H1 (cell line): ENCODE results near the gene FKRP. TPM values are rescaled to one million over a fixed set of nuclear protein-coding genes. Genes with fewer than 3 reads are reported as not detected.

ENCODE experiments used
- CTCF ChIA-PET: fragments of 300-600 bp; sonication (Branson Sonifier 250); formaldehyde crosslinking; loops from one replicate; lab custom pipeline; 2021; ENCODE audit not compliant: partially characterized antibody; lab: Charles Lee
- POLR2A ChIA-PET: fragments of 300-600 bp; sonication (Branson Sonifier 250); formaldehyde crosslinking; loops from one replicate; lab custom pipeline; 2021; ENCODE audit warnings: inconsistent platforms; ENCODE audit not compliant: partially characterized antibody; lab: Charles Lee
- DNase-seq, 2 experiments: peaks; one replicate each; pipeline versions ENCODE4 v3.0.0 to v3.0.0-alpha.2; 2010 to 2022; ENCODE audit warnings: low spot score in 2 of 2, low read depth in 1 of 2, mixed read lengths in 1 of 2
- FAIRE-seq: peaks from 2 replicates; lab custom pipeline; 2011; peaks lifted over from hg19 to GRCh38; lab: Jason Lieb, UNC
- H2AFZ ChIP-seq: 2 replicates; pipeline ENCODE4 v1.8.1; 2012; ENCODE audit warnings: low read length, inconsistent platforms
- H2AK5ac ChIP-seq: 2 replicates; pipeline ENCODE4 v1.6.1; 2013; ENCODE audit warnings: low read depth, low read length
- H2BK120ac ChIP-seq: replicated peaks from 2 replicates; pipeline ENCODE3; 2013; ENCODE audit warnings: low read depth, low read length, inconsistent platforms
- H2BK12ac ChIP-seq: 2 replicates; pipeline ENCODE4 v1.6.1; 2013; ENCODE audit warnings: low read depth, low read length
- H2BK15ac ChIP-seq: 2 replicates; pipeline ENCODE4 v1.6.1; 2013; ENCODE audit warnings: low read length
- H2BK20ac ChIP-seq: 2 replicates; pipeline ENCODE4 v1.6.1; 2013; ENCODE audit warnings: low read length
- H2BK5ac ChIP-seq: 2 replicates; pipeline ENCODE4 v1.6.1; 2013; ENCODE audit warnings: low read depth, low read length
- H3K14ac ChIP-seq: 2 replicates; pipeline ENCODE4 v1.6.1; 2013; ENCODE audit warnings: inconsistent platforms; ENCODE audit not compliant: insufficient read length
- H3K18ac ChIP-seq: 2 replicates; pipeline ENCODE4 v1.6.1; 2013; ENCODE audit warnings: low read length; ENCODE audit errors: extremely low read depth
- H3K23ac ChIP-seq: 2 replicates; pipeline ENCODE4 v1.6.1; 2013; ENCODE audit warnings: inconsistent platforms; ENCODE audit not compliant: insufficient read length
- H3K23me2 ChIP-seq: 2 replicates; pipeline ENCODE4 v1.6.1; 2013; ENCODE audit warnings: low read depth, low read length
- H3K27ac ChIP-seq: 2 replicates; pipeline ENCODE4 v1.6.1; 2011; ENCODE audit warnings: low read depth, low read length, inconsistent platforms
- H3K27me3 ChIP-seq, 4 experiments: replicated peaks in 1 of 4; 1 replicate in 1 of 4; 2 replicates in 3 of 4; pipeline versions ENCODE4 v1.6.1 to v1.8.1; 2011 to 2013; ENCODE audit warnings: low read length in 3 of 4, mild to moderate bottlenecking in 3 of 4, inconsistent platforms in 2 of 4, mixed read lengths in 2 of 4, moderate library complexity in 1 of 4; ENCODE audit not compliant: control insufficient read depth in 3 of 4, insufficient read depth in 3 of 4; ENCODE audit errors: extremely low read depth in 1 of 4
- H3K36me3 ChIP-seq, 4 experiments: 2 replicates each; pipeline versions ENCODE4 v1.6.1 to v1.8.1; 2011 to 2013; ENCODE audit warnings: mild to moderate bottlenecking in 4 of 4, low read length in 3 of 4, moderate library complexity in 2 of 4, control low read depth in 1 of 4, inconsistent platforms in 1 of 4; ENCODE audit not compliant: insufficient read depth in 4 of 4, control insufficient read depth in 2 of 4
- H3K4ac ChIP-seq: replicated peaks from 2 replicates; pipeline ENCODE3; 2013; ENCODE audit warnings: low read length, low read depth, mixed read lengths, inconsistent platforms; ENCODE audit not compliant: insufficient read length
- H3K4me1 ChIP-seq, 4 experiments: replicated peaks in 1 of 4; 1 replicate in 1 of 4; 2 replicates in 3 of 4; pipeline versions ENCODE4 v1.6.1 to v1.8.1; 2011 to 2013; ENCODE audit warnings: low read length in 3 of 4, inconsistent platforms in 2 of 4, mixed read lengths in 1 of 4; ENCODE audit not compliant: insufficient read depth in 4 of 4, control insufficient read depth in 3 of 4
- H3K4me2 ChIP-seq, 2 experiments: 2 replicates each; pipeline versions ENCODE4 v1.6.1 to v1.8.1; 2011 to 2013; ENCODE audit warnings: low read depth in 2 of 2, low read length in 2 of 2, control low read depth in 1 of 2, inconsistent platforms in 1 of 2, mild to moderate bottlenecking in 1 of 2; ENCODE audit not compliant: insufficient read depth in 1 of 2
- H3K4me3 ChIP-seq, 4 experiments: fragments of 200-600, 300-600 bp in 1 of 4; sonication (generic), shearing (Covaris generic), sonication (Bioruptor Twin) in 1 of 4; 2 replicates each; pipeline versions ENCODE4 v1.5.1 to v1.8.1; 2011 to 2016; ENCODE audit warnings: low read length in 4 of 4, low read depth in 3 of 4, control low read depth in 2 of 4, inconsistent platforms in 2 of 4, mild to moderate bottlenecking in 2 of 4, mixed read lengths in 1 of 4, moderate library complexity in 1 of 4; ENCODE audit not compliant: insufficient read depth in 2 of 4; ENCODE audit errors: extremely low read depth in 1 of 4
- H3K56ac ChIP-seq: replicated peaks from 2 replicates; pipeline ENCODE3; 2013; ENCODE audit warnings: low read depth, mild to moderate bottlenecking, mixed read lengths, low read length, inconsistent platforms; ENCODE audit not compliant: insufficient read length
- H3K79me1 ChIP-seq: 2 replicates; pipeline ENCODE4 v1.6.1; 2013; ENCODE audit warnings: low read depth, low read length, control low read depth
- H3K79me2 ChIP-seq, 2 experiments: 2 replicates each; pipeline versions ENCODE4 v1.6.1 to v1.8.1; 2012 to 2013; ENCODE audit warnings: low read length in 2 of 2, mild to moderate bottlenecking in 2 of 2, inconsistent platforms in 1 of 2; ENCODE audit not compliant: insufficient read depth in 2 of 2, control insufficient read depth in 1 of 2
- H3K9ac ChIP-seq, 4 experiments: replicated peaks in 1 of 4; 1 replicate in 1 of 4; 2 replicates in 3 of 4; pipeline versions ENCODE4 v1.6.1 to v1.8.1; 2011 to 2013; ENCODE audit warnings: low read depth in 3 of 4, low read length in 3 of 4, control low read depth in 2 of 4, mild to moderate bottlenecking in 2 of 4, moderate library complexity in 2 of 4, inconsistent platforms in 1 of 4; ENCODE audit errors: extremely low read depth in 1 of 4
- H3K9me3 ChIP-seq, 2 experiments: 2 replicates each; pipeline versions ENCODE4 v1.6.1 to v1.8.1; 2012 to 2013; ENCODE audit warnings: mild to moderate bottlenecking in 2 of 2, moderate library complexity in 2 of 2, control low read depth in 1 of 2, inconsistent platforms in 1 of 2, low read depth in 1 of 2, low read length in 1 of 2, mixed read lengths in 1 of 2; ENCODE audit not compliant: insufficient read depth in 2 of 2
- H4K20me1 ChIP-seq, 2 experiments: replicated peaks in 1 of 2; 2 replicates each; pipeline versions ENCODE3 to v1.8.1; 2011 to 2013; ENCODE audit warnings: inconsistent platforms in 2 of 2, low read length in 2 of 2, mild to moderate bottlenecking in 1 of 2; ENCODE audit not compliant: insufficient read depth in 2 of 2, control insufficient read depth in 1 of 2
- H4K5ac ChIP-seq: 2 replicates; pipeline ENCODE4 v1.6.1; 2013; ENCODE audit warnings: low read length, low read depth, mixed read lengths, inconsistent platforms; ENCODE audit not compliant: insufficient read length
- H4K8ac ChIP-seq: 2 replicates; pipeline ENCODE4 v1.8.0; 2013; ENCODE audit warnings: mild to moderate bottlenecking, moderate library complexity, low read length, inconsistent platforms; ENCODE audit not compliant: insufficient read depth; ENCODE audit errors: extremely low read depth
- H4K91ac ChIP-seq: replicated peaks from 2 replicates; pipeline ENCODE3; 2013; ENCODE audit warnings: low read length, mixed read lengths, inconsistent platforms; ENCODE audit not compliant: insufficient read length
- ATF3 ChIP-seq: IDR thresholded peaks from 2 replicates; pipeline ENCODE4 v1.6.1; 2011; ENCODE audit warnings: low read depth, mild to moderate bottlenecking, low read length; ENCODE audit not compliant: insufficient read depth
- BACH1 ChIP-seq: IDR thresholded peaks from 2 replicates; pipeline ENCODE4 v1.6.1; 2012; ENCODE audit warnings: low read length, improper control_type of control experiment
- BCL11A ChIP-seq, 2 experiments: IDR thresholded peaks; one replicate each; pipeline ENCODE4 v1.6.1; 2011; ENCODE audit warnings: low read depth in 2 of 2, low read length in 2 of 2, mild to moderate bottlenecking in 2 of 2
- CBX5 ChIP-seq: fragments of 300-800, 300-1000 bp; sonication (generic); IDR thresholded peaks from 2 replicates; pipeline ENCODE4 v1.7.1; 2016; ENCODE audit warnings: antibody characterized with exemption, low read length, low read depth
- GABPA ChIP-seq: IDR thresholded peaks from 2 replicates; pipeline ENCODE4 v1.6.1; 2011; ENCODE audit warnings: mild to moderate bottlenecking, low read length, moderate library complexity, borderline replicate concordance; ENCODE audit not compliant: insufficient read depth
- GTF2F1 ChIP-seq: IDR thresholded peaks from 2 replicates; pipeline ENCODE4 v1.6.1; 2012; ENCODE audit warnings: low read depth, low read length, improper control_type of control experiment, borderline replicate concordance
- NRF1 ChIP-seq: IDR thresholded peaks from 2 replicates; pipeline ENCODE4 v1.6.1; 2011; ENCODE audit warnings: mild to moderate bottlenecking, low read depth, low read length, improper control_type of control experiment
- POU5F1 ChIP-seq: IDR thresholded peaks from 2 replicates; pipeline ENCODE4 v1.6.1; 2011; ENCODE audit warnings: low read depth, mild to moderate bottlenecking, low read length, moderate library complexity
- RBBP5 ChIP-seq: IDR thresholded peaks from 2 replicates; pipeline ENCODE4 v1.7.1; 2012; ENCODE audit warnings: low read depth, mild to moderate bottlenecking, inconsistent platforms, low read length, moderate library complexity, borderline replicate concordance
- RFX5 ChIP-seq: IDR thresholded peaks from 2 replicates; pipeline ENCODE4 v1.6.1; 2011; ENCODE audit warnings: low read depth, low read length, improper control_type of control experiment, borderline replicate concordance
- SIRT6 ChIP-seq: IDR thresholded peaks from one replicate; pipeline ENCODE4 v1.7.1; 2012; ENCODE audit warnings: low read length, inconsistent platforms
- SIX5 ChIP-seq: IDR thresholded peaks from 2 replicates; pipeline ENCODE4 v1.6.1; 2011; ENCODE audit warnings: mild to moderate bottlenecking, low read depth, low read length
- SP2 ChIP-seq: IDR thresholded peaks from 2 replicates; pipeline ENCODE4 v1.6.1; 2012; ENCODE audit warnings: mild to moderate bottlenecking, low read length, inconsistent platforms
- TBP ChIP-seq: IDR thresholded peaks from 2 replicates; pipeline ENCODE4 v1.6.1; 2011; ENCODE audit warnings: low read depth, low read length, improper control_type of control experiment
- ZNF274 ChIP-seq: IDR thresholded peaks from 2 replicates; pipeline ENCODE4 v1.7.0; 2012; ENCODE audit warnings: low read length, borderline replicate concordance; ENCODE audit errors: extremely low read depth
- WGBS, 2 experiments: shearing (Covaris generic) in 1 of 2; methylation state at CpG; one replicate each; pipeline versions ENCODE4 v1.1.6 to v1.1.7; 2013 to 2015; ENCODE audit warnings: low lambda C conversion rate in 2 of 2, mixed read lengths in 2 of 2, inconsistent platforms in 1 of 2, low coverage in 1 of 2, missing lambda C conversion rate in 1 of 2; ENCODE audit not compliant: insufficient replicate concordance in 2 of 2, insufficient coverage in 1 of 2, insufficient read length in 1 of 2; ENCODE audit errors: extremely low coverage in 1 of 2, missing lambda C conversion rate in 1 of 2; 5-methylcytosine and 5-hydroxymethylcytosine counted together
- polyA plus RNA-seq, 7 experiments: library from polyadenylated mRNA; depleted of rRNA in 3 of 7; stranded (reverse) in 5 of 7; unstranded in 2 of 7; fragments of >200 nt in 5 of 7; fragments of 200-250 nt in 2 of 7; gene quantifications; 1 replicate in 5 of 7; 2 replicates in 1 of 7; 4 replicates in 1 of 7; pipeline versions ENCODE4 v1.2.1 to v1.2.3, GENCODE V29; 2011 to 2013; ENCODE audit warnings: missing spikeins in 2 of 7, mixed read lengths in 2 of 7
- total RNA-seq: library from RNA; stranded (reverse); fragmentation: NEBNext Ultra II Directional; extraction: Animal tissue kit (Norgen Biotek cat#: 25700); gene quantifications from 2 replicates; pipeline ENCODE4 v1.2.1, GENCODE V29; 2021

FKRP gene
- total and polyA plus RNA-seq, 2 of the 8 experiments (the other 6 are each of a cell fraction or from before 2014, with no cell fraction given): 17.1 to 24.4 TPM

- CTCF ChIA-PET: interaction anchor here (0.6 to 2.4 kb wide), 6 partner anchors 14 to 630 kb away, joined by 3 to 13 read pairs (median 4); no protein-coding TSS in a partner anchor
- no peak for TF ChIP-seq CBX5
- no peak for TF ChIP-seq BCL11A (IDR thresholded peaks at IDR 0.05; ENCODE audit: low read depth in 2 of 2, low read length in 2 of 2)
- no peak for TF ChIP-seq GABPA
- no peak for TF ChIP-seq BACH1
- TF ChIP-seq SP2: no peak
- TF ChIP-seq TBP: no peak
- TF ChIP-seq RFX5: no peak
- no peak for TF ChIP-seq ATF3
- TF ChIP-seq RBBP5: no peak
- no peak for TF ChIP-seq NRF1
- TF ChIP-seq POU5F1: no peak
- TF ChIP-seq SIX5: no peak
- TF ChIP-seq SIRT6: no peak
- TF ChIP-seq ZNF274: no peak
- no peak for TF ChIP-seq GTF2F1
These were observed 52.0 kb downstream of the FKRP start for GRCh38 chr19:46797881-46798280.

More at GRCh38 chr19:46797881-46798280, 52.0 kb downstream of the FKRP start:
- no peak overlapping the region for H2BK5ac ChIP-seq
- H3K79me1 ChIP-seq: no peaks in the 10 kb centered on the region
- no peak overlapping the region for H3K4me2 ChIP-seq
- H4K20me1 ChIP-seq: no peaks in the 10 kb centered on the region
- no peak overlapping the region for H2AK5ac ChIP-seq
- H3K9ac ChIP-seq: no peak overlapping the region
- H3K56ac ChIP-seq: no peak overlapping the region
- H3K23me2 ChIP-seq: no peaks in the 10 kb centered on the region
- H2BK20ac ChIP-seq: no peak overlapping the region
- WGBS, 2 experiments: 88% methylated on average over 1 of the region's 1 CpG; no CpG with 5 or more reads in 1 of the 2 experiments
- no peak overlapping the region for H2BK120ac ChIP-seq
- no peaks in the 10 kb centered on the region for H3K9me3 ChIP-seq
- H3K18ac ChIP-seq: no peak overlapping the region
- no peak overlapping the region for H2BK15ac ChIP-seq
- H4K91ac ChIP-seq: no peak overlapping the region
- H3K79me2 ChIP-seq: no peaks in the 10 kb centered on the region
- DNase-seq: no peak
- FAIRE-seq: no peak
- H3K27me3 ChIP-seq: no peaks in the 10 kb centered on the region; a peak in 1 of 7 replicates
- no peak overlapping the region for H2AFZ ChIP-seq
- H3K4ac ChIP-seq: no peak overlapping the region
- H4K8ac ChIP-seq: no peak overlapping the region
- H3K4me1 ChIP-seq: no peaks in the 10 kb centered on the region
- no peak overlapping the region for H2BK12ac ChIP-seq
- no peak overlapping the region for H3K27ac ChIP-seq
- H3K14ac ChIP-seq: no peak overlapping the region
- H3K4me3 ChIP-seq: no peak overlapping the region
- POLR2A ChIA-PET: interaction anchor here (1.0 to 5.2 kb wide), 5 partner anchors 10 to 24 kb away, joined by 3 to 34 read pairs (median 3); partner anchors contain the start of gene SLC1A5
- no peak overlapping the region for H4K5ac ChIP-seq
- H3K23ac ChIP-seq: no peak overlapping the region
- no peaks in the 10 kb centered on the region for H3K36me3 ChIP-seq
